ENCODE results near the gene ZNF281. TPM values are rescaled to one million over a fixed set of nuclear protein-coding genes. Genes with fewer than 3 reads are reported as not detected.
A peak's percentile ranks its signal among the peaks of the same experiment; 100 is the strongest.
"Not testable (repeated sequence)": the region's sequence is repeated elsewhere in the genome, so short reads cannot be mapped to it uniquely, and the experiment has no call there.

Gene ZNF281
- total RNA-seq, 1 experiment from 2014 or later, result 26.5 TPM

DNA sequence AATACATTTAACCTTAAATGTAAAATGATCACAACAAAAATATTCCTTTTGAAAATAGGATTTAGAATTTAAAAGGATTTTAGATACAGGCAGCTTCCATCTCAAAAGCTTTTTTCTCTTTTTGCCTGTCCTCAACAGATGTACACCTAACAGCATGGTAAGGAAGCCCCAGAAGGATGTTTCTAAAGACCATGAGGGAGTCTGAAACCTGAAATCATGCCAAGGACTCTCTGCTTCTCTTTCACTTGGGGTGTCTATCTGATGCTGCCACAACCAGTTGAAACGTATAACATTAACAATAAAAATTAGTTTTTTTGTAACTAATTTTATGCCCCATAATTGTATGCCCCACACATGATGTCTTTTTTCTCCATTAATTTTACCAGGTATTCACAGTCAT is 5.4 kb upstream of the ZNF281 start:
- Mint-ChIP-seq H3K27ac (ENCODE audit: unreplicated experiment) (peak overlapping the region; percentile 84), H3K9me3 (ENCODE audit: low read depth, unreplicated experiment) (no peaks in the 10 kb centered on the region), H3K36me3 (ENCODE audit: insufficient read depth, unreplicated experiment) (peaks cover 16% of the 10 kb centered on the region), H3K4me3 (ENCODE audit: low read depth, unreplicated experiment) (no peak overlapping the region), H3K4me1 (ENCODE audit: low read depth, unreplicated experiment) (peaks cover 44% of the 10 kb centered on the region), H3K27me3 (ENCODE audit: unreplicated experiment) (no peaks in the 10 kb centered on the region)
- CTCF ChIA-PET, result no interaction called here
- intact Hi-C loops (cut with micrococcal nuclease; ENCODE audit: unreplicated experiment), result no loop called here
- no peak for DNase-seq
- no TSS peak for BruUV-seq (replicated peaks)
- TF ChIP-seq, protein P1, sequence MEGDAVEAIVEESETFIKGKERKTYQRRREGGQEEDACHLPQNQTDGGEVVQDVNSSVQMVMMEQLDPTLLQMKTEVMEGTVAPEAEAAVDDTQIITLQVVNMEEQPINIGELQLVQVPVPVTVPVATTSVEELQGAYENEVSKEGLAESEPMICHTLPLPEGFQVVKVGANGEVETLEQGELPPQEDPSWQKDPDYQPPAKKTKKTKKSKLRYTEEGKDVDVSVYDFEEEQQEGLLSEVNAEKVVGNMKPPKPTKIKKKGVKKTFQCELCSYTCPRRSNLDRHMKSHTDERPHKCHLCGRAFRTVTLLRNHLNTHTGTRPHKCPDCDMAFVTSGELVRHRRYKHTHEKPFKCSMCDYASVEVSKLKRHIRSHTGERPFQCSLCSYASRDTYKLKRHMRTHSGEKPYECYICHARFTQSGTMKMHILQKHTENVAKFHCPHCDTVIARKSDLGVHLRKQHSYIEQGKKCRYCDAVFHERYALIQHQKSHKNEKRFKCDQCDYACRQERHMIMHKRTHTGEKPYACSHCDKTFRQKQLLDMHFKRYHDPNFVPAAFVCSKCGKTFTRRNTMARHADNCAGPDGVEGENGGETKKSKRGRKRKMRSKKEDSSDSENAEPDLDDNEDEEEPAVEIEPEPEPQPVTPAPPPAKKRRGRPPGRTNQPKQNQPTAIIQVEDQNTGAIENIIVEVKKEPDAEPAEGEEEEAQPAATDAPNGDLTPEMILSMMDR (IDR thresholded peaks at IDR 0.05; ENCODE audit: unreplicated experiment), result no peak

DNA sequence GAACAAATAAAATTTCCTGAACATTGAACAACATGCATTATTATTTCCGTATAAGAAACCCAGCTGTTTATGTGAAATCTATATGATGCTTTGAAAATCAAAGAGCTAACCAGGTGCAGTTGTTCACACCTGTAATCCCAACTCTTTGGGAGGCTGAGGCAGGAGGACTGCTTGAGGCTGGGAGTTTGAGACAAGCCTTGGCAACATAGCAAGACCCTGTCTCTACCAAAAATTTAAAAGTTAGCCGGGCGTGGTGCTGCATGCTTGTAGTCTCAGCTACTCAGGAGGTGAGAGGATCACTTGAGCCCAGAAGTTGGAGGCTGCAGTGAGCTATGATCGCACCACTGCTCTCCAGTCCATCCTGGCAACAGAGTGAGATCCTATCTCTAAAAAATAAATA is 4.8 kb upstream of the ZNF281 start:
- Mint-ChIP-seq H3K27me3 (ENCODE audit: unreplicated experiment) (no peaks in the 10 kb centered on the region), H3K4me1 (ENCODE audit: low read depth, unreplicated experiment) (peaks cover 48% of the 10 kb centered on the region), H3K27ac (ENCODE audit: unreplicated experiment) (no peak overlapping the region), H3K4me3 (ENCODE audit: low read depth, unreplicated experiment) (no peak overlapping the region), H3K36me3 (ENCODE audit: insufficient read depth, unreplicated experiment) (peaks cover 22% of the 10 kb centered on the region), H3K9me3 (ENCODE audit: low read depth, unreplicated experiment) (no peaks in the 10 kb centered on the region)
- DNase-seq, result no peak
- TF ChIP-seq, protein P1 (IDR thresholded peaks at IDR 0.05; ENCODE audit: unreplicated experiment), result no peak
- intact Hi-C loops (cut with micrococcal nuclease; ENCODE audit: unreplicated experiment), result loop anchor here (5.0 kb wide), 1 partner anchor 37 kb away; no protein-coding TSS in a partner anchor
- CTCF ChIA-PET, result no interaction called here
- BruUV-seq (replicated peaks), result no TSS peak

DNA sequence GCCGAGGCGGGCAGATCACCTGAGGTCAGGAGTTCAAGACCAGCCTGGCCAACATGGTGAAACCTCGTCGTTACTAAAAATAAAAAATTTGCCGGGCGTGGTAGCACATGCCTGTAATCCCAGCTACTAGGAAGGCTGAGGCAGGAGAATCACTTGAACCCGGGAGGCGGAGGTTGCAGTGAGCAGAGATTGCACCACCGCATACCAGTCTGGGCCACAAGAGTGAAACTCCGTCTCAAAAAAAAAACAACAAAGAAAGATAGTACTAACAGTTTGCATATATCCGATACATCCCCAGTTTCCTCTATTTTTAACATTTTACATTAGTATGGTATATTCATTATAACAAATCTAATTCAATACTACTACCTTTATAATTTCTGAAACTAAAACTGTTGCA is 3.9 kb upstream of the ZNF281 start:
- Mint-ChIP-seq H3K36me3 (ENCODE audit: insufficient read depth, unreplicated experiment) (peaks cover 31% of the 10 kb centered on the region), H3K4me1 (ENCODE audit: low read depth, unreplicated experiment) (peaks cover 53% of the 10 kb centered on the region)
- H3K9me3 Mint-ChIP-seq (ENCODE audit: low read depth, unreplicated experiment); H3K27me3 Mint-ChIP-seq (ENCODE audit: unreplicated experiment); DNase-seq; H3K4me3 Mint-ChIP-seq (ENCODE audit: low read depth, unreplicated experiment); H3K27ac Mint-ChIP-seq (ENCODE audit: unreplicated experiment); CTCF ChIA-PET; BruUV-seq (replicated peaks): not testable (repeated sequence)
- intact Hi-C loops (cut with micrococcal nuclease; ENCODE audit: unreplicated experiment), result loop anchor here (5.0 kb wide), 1 partner anchor 36 kb away; no protein-coding TSS in a partner anchor

DNA sequence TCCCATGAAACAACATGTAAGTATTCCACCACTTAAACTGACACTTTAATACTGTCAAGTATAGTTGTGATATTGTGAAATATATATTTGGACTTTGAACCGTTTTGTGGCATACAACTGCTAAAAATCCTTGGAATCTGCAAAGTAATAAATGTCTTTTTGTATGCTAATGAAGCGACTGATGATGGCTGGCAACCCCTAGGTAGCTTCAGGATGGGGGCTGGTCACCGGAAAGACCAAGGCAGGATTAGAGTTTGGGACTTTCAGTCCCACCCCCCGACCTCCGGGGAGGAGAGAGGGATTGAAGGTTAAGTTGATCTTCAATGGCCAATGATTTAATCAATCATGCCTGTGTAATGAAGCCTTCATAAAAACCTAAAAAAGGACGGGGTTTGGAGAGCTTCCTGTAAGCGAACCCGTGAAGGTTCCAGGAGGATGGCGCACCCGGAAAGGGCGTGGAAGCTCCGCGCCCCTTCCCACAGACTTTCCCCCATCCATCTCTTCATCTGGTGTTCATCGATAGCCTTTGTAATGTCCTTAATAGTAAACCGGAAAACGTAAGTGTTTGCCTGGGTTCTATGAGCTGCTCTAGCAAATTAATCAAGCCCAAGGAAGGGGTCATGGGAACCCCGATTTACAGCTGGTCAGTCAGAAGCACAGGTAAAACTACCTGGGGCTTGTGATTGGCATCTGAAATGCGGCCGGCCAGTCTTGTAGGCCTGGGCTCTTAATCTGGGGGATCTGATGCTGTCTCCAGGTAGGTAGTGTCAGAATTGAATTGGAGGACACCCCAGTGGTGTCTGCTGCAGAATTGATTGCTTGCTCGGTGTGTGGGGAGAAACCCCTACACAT is 1.8 kb upstream of the ZNF281 start:
- CTCF ChIA-PET, result interaction anchor here (0.8 to 1.1 kb wide), 2 partner anchors 40 to 72 kb away, joined by 4 to 5 read pairs; no protein-coding TSS in a partner anchor
- H3K4me1 Mint-ChIP-seq (ENCODE audit: low read depth, unreplicated experiment), result peaks cover 68% of the 10 kb centered on the region
- H3K9me3 Mint-ChIP-seq (ENCODE audit: low read depth, unreplicated experiment), result no peaks in the 10 kb centered on the region
- H3K36me3 Mint-ChIP-seq (ENCODE audit: insufficient read depth, unreplicated experiment), result peaks cover 48% of the 10 kb centered on the region
- TF ChIP-seq, protein P1 (IDR thresholded peaks at IDR 0.05; ENCODE audit: unreplicated experiment), result no peak
- H3K27ac Mint-ChIP-seq (ENCODE audit: unreplicated experiment), result peak overlapping the region; percentile 54
- no peak for DNase-seq
- no peaks in the 10 kb centered on the region for H3K27me3 Mint-ChIP-seq (ENCODE audit: unreplicated experiment)
- no TSS peak for BruUV-seq (replicated peaks)
- no peak overlapping the region for H3K4me3 Mint-ChIP-seq (ENCODE audit: low read depth, unreplicated experiment)
- intact Hi-C loops (cut with micrococcal nuclease; ENCODE audit: unreplicated experiment), result loop anchor here (2.0 to 5.0 kb wide), 2 partner anchors 34 to 77 kb away; no protein-coding TSS in a partner anchor

DNA sequence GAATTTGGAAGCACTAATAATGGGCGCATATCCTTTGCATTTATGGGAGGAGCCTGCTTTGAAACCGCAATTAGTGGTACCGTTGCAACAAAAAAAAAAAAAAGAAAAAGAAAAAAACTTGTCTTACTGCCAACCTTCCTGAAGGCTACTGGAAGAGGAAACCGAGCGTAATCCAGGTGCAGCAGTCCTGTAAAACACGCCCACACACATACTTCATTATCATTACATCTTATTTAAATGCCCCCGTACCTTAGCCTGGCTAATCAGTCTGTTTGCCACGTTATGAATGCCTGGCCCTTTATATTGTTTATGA is 686 bp upstream of the ZNF281 start:
- H3K27ac Mint-ChIP-seq (ENCODE audit: unreplicated experiment), result peak overlapping the region; percentile 95
- peak; percentile 47 for DNase-seq
- H3K4me1 Mint-ChIP-seq (ENCODE audit: low read depth, unreplicated experiment), result peaks cover 66% of the 10 kb centered on the region
- TF ChIP-seq, protein P1 (IDR thresholded peaks at IDR 0.05; ENCODE audit: unreplicated experiment), result no peak
- H3K4me3 Mint-ChIP-seq (ENCODE audit: low read depth, unreplicated experiment), result peak overlapping the region; percentile 99
- H3K9me3 Mint-ChIP-seq (ENCODE audit: low read depth, unreplicated experiment), result no peaks in the 10 kb centered on the region
- BruUV-seq (replicated peaks), result no TSS peak
- CTCF ChIA-PET, result interaction anchor here (0.6 to 1.1 kb wide), 5 partner anchors 39 to 105 kb away, joined by 3 to 5 read pairs (median 4); no protein-coding TSS in a partner anchor
- no peaks in the 10 kb centered on the region for H3K27me3 Mint-ChIP-seq (ENCODE audit: unreplicated experiment)
- intact Hi-C loops (cut with micrococcal nuclease; ENCODE audit: unreplicated experiment), result loop anchor here (2.0 to 5.0 kb wide), 2 partner anchors 33 to 78 kb away; no protein-coding TSS in a partner anchor
- H3K36me3 Mint-ChIP-seq (ENCODE audit: insufficient read depth, unreplicated experiment), result peaks cover 50% of the 10 kb centered on the region
